Gastroesophageal sphincter (tissue), 3 donors: Measurements from ENCODE around the gene LILRB4.
"Not testable (repeated sequence)": the region's sequence is repeated elsewhere in the genome, so short reads cannot be mapped to it uniquely, and the experiment has no call there.

Source experiments
- CTCF ChIP-seq, 4 experiments: fragments of 200-600 bp in 2 of 4; fragments of 450-650 bp in 2 of 4; sonication (generic) in 1 of 4; IDR thresholded peaks; one replicate each; pipeline ENCODE4 v1.5.1; 2017 to 2019; ENCODE audit warnings: antibody characterized with exemption in 4 of 4, mild to moderate bottlenecking in 2 of 4, moderate library complexity in 2 of 4
- EP300 ChIP-seq: sonication (generic); formaldehyde crosslinking; IDR thresholded peaks from one replicate; pipeline ENCODE4 v1.6.1; 2017; ENCODE audit warnings: antibody characterized with exemption, mild to moderate bottlenecking
- POLR2AphosphoS5 ChIP-seq: sonication (generic); formaldehyde crosslinking; IDR thresholded peaks from one replicate; pipeline ENCODE4 v1.6.1; 2017; ENCODE audit warnings: antibody characterized with exemption

GRCh38 chr19:54627912-54628311, 34.9 kb upstream of the LILRB4 start:
- TF ChIP-seq POLR2AphosphoS5; CTCF (IDR thresholded peaks at IDR 0.05); EP300: not testable (repeated sequence)
